ENCODE measurements around the gene PAK1. TPM values are rescaled to one million over a fixed set of nuclear protein-coding genes. Genes with fewer than 3 reads are reported as not detected.

PAK1 gene
- total RNA-seq, 1 donor from 2014 or later: 39.8 TPM

DNA sequence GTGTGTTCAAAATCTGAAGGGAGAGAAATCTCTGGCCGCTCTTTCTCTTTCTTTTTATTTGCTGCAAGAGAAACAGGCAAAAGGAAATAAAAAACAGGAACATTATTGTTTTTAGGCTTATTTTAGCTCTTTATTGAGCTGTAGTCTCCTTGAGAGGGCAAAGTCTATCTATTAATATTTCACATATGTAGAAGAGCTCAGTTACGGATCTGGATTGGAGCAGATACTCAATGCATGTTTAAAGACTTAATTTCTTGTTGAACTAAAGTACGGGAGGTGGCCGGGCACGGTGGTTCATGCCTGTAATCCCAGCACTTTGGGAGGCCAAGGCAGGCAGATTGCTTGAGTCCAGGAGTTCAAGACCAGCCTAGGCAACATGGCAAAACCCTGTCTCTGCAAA lies 94.0 kb downstream of the PAK1 start:
- peaks cover 11 to 37% of the 10 kb centered on the region in 2 donors for H3K36me3 ChIP-seq
- H3K4me3 ChIP-seq: no peak overlapping the region
- no peaks in the 10 kb centered on the region for H3K9me3 ChIP-seq
- no peaks in the 10 kb centered on the region for H3K4me1 ChIP-seq
- TF ChIP-seq, protein P1, sequence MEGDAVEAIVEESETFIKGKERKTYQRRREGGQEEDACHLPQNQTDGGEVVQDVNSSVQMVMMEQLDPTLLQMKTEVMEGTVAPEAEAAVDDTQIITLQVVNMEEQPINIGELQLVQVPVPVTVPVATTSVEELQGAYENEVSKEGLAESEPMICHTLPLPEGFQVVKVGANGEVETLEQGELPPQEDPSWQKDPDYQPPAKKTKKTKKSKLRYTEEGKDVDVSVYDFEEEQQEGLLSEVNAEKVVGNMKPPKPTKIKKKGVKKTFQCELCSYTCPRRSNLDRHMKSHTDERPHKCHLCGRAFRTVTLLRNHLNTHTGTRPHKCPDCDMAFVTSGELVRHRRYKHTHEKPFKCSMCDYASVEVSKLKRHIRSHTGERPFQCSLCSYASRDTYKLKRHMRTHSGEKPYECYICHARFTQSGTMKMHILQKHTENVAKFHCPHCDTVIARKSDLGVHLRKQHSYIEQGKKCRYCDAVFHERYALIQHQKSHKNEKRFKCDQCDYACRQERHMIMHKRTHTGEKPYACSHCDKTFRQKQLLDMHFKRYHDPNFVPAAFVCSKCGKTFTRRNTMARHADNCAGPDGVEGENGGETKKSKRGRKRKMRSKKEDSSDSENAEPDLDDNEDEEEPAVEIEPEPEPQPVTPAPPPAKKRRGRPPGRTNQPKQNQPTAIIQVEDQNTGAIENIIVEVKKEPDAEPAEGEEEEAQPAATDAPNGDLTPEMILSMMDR (IDR thresholded peaks at IDR 0.05): no peak
- no peak for DNase-seq (ENCODE audit: low spot score in 2 of 2)
- H3K27me3 ChIP-seq: no peaks in the 10 kb centered on the region
- H3K27ac ChIP-seq: no peak overlapping the region
- intact Hi-C loops (cut with DNase I): loop anchor here (10.0 kb wide), 1 partner anchor 165 kb away; no protein-coding TSS in a partner anchor

DNA sequence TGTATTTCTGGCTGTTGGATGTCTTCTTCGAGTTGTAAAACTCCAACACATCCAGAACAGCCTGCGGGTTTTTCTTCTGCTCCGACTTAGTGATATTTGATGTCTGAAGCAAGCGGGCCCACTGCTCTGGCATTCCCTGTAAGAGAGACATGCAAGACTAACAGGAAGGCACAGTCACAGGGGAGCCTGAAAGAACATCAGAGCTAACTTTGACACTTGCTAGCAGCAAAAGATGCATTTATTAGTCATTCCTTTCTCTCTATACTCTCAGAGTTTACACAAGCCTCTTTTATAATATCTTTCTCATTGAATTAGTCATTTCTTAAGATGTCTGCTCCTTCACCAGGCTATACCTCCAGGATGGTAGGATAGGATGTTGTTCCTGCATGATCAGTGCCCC lies 94.6 kb downstream of the PAK1 start:
- Histone ChIP-seq H3K27ac (no peak overlapping the region), H3K36me3 (peaks cover 11 to 43% of the 10 kb centered on the region in 2 donors), H3K27me3 (no peaks in the 10 kb centered on the region), H3K4me3 (no peak overlapping the region), H3K9me3 (no peaks in the 10 kb centered on the region), H3K4me1 (no peaks in the 10 kb centered on the region)
- DNase-seq (ENCODE audit: low spot score in 2 of 2): no peak
- intact Hi-C loops (cut with DNase I): loop anchor here (10.0 kb wide), 1 partner anchor 166 kb away; no protein-coding TSS in a partner anchor
- TF ChIP-seq, protein P1 (IDR thresholded peaks at IDR 0.05): no peak

DNA sequence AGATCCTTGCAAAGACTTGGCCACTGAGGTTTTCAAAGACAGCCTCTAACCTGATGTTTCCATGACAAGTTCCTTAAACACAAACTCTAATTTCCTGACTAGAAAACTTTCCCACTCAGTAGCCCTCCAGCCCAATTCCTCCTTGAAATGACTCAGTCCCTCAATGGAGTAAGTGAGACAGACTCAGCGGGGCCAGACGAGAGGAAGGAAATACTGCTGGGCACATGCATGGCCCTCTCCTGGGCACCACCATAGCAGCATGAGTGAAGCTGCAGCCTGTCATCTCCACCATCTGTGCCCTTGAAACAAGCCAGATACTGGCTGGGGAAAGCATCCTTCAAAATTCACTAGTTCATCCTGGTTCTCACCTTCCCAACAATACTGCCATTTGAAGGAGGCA lies 96.2 kb downstream of the PAK1 start:
- Histone ChIP-seq H3K36me3 (peaks cover 11 to 54% of the 10 kb centered on the region in 2 donors), H3K4me1 (no peaks in the 10 kb centered on the region), H3K9me3 (no peaks in the 10 kb centered on the region), H3K27ac (no peak overlapping the region), H3K27me3 (no peaks in the 10 kb centered on the region), H3K4me3 (no peak overlapping the region)
- no peak for DNase-seq (ENCODE audit: low spot score in 2 of 2)
- intact Hi-C loops (cut with DNase I): loop anchor here (10.0 kb wide), 1 partner anchor 167 kb away; no protein-coding TSS in a partner anchor
- TF ChIP-seq, protein P1 (IDR thresholded peaks at IDR 0.05): no peak

DNA sequence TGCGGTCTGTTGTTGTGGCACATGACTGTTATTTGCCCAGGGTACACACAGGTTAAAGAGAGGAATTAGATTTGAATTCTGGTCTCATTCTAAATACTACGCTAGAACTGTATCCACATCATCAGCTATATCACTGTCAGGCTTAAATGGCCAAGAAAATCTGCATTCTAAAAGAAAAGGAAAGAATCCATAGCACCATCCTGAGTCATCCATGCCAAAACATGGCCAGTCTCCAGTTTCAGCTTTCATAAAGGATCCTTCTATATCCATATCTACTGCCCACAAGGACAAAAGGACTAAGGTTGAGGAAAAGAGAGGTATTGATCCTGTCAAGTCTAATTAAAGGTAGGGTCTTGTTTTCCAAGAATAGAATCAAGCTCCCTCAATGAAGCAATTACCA lies 98.8 kb downstream of the PAK1 start:
- no peaks in the 10 kb centered on the region for H3K4me1 ChIP-seq
- H3K9me3 ChIP-seq: no peaks in the 10 kb centered on the region
- H3K27ac ChIP-seq: no peak overlapping the region
- no peaks in the 10 kb centered on the region for H3K27me3 ChIP-seq
- H3K36me3 ChIP-seq: peaks cover 11 to 57% of the 10 kb centered on the region in 2 donors
- no peak overlapping the region for H3K4me3 ChIP-seq
- TF ChIP-seq, protein P1 (IDR thresholded peaks at IDR 0.05): no peak
- intact Hi-C loops (cut with DNase I): loop anchor here (10.0 kb wide), 1 partner anchor 170 kb away; no protein-coding TSS in a partner anchor
- no peak for DNase-seq (ENCODE audit: low spot score in 2 of 2)

DNA sequence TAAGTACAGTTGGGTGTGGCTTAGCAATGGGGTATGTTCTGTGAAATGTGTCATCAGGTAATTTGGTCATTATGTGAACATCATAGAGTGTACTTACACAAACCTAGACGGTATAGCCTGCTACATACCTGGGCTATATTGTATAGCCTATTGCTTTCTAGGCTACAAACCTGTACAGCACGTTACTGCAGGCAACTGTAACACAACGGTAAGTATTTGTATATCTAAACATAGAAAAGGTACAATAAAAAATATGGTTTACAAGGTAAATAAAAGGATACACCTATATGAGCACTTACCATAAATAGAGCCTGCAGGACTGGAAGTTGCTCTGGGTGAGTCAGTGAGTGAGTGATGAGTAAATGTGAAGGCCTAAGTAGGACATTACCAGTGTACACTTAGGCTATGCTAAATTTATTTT lies 99.3 kb downstream of the PAK1 start:
- Histone ChIP-seq H3K4me3 (no peak overlapping the region), H3K27ac (no peak overlapping the region), H3K27me3 (no peaks in the 10 kb centered on the region), H3K9me3 (no peaks in the 10 kb centered on the region), H3K4me1 (no peaks in the 10 kb centered on the region), H3K36me3 (peaks cover 8 to 54% of the 10 kb centered on the region in 2 donors)
- TF ChIP-seq, protein P1 (IDR thresholded peaks at IDR 0.05): no peak
- intact Hi-C loops (cut with DNase I): loop anchor here (10.0 kb wide), 1 partner anchor 170 kb away; no protein-coding TSS in a partner anchor
- no peak for DNase-seq (ENCODE audit: low spot score in 2 of 2)
